ENCODE data around the gene ADAD2.
"Not testable (repeated sequence)": the region's sequence is repeated elsewhere in the genome, so short reads cannot be mapped to it uniquely, and the experiment has no call there.

Gene ADAD2

GRCh38 chr16:84195201-84196093 lies 4.5 kb downstream of the ADAD2 start:
- DNase-seq (ENCODE audit: low read depth in 2 of 2): no peak

- DNase-seq (ENCODE audit: low read depth in 2 of 2): no peak
These were observed 5.1 kb downstream of the ADAD2 start for GRCh38 chr16:84196101-84196500.

- no peak for DNase-seq (ENCODE audit: low read depth in 2 of 2)
These were observed 5.9 kb downstream of the ADAD2 start for GRCh38 chr16:84196727-84197394.

- no peak for DNase-seq (ENCODE audit: low read depth in 2 of 2)
These were observed 6.6 kb downstream of the ADAD2 start for GRCh38 chr16:84197466-84198128.

GRCh38 chr16:84198401-84198800 lies 7.4 kb downstream of the ADAD2 start:
- no peak for DNase-seq (ENCODE audit: low read depth in 2 of 2)

GRCh38 chr16:84199097-84199496 lies 8.1 kb downstream of the ADAD2 start:
- DNase-seq (ENCODE audit: low read depth in 2 of 2): no peak

- DNase-seq (ENCODE audit: low read depth in 2 of 2): no peak
These were observed 8.9 kb downstream of the ADAD2 start for GRCh38 chr16:84199861-84200260.

GRCh38 chr16:84204551-84204950 lies 13.6 kb downstream of the ADAD2 start:
- DNase-seq (ENCODE audit: low read depth in 2 of 2): not testable (repeated sequence)

- not testable (repeated sequence) for DNase-seq (ENCODE audit: low read depth in 2 of 2)
These were observed 14.2 kb downstream of the ADAD2 start for GRCh38 chr16:84205123-84205522.

GRCh38 chr16:84205976-84206691 lies 15.2 kb downstream of the ADAD2 start:
- DNase-seq (ENCODE audit: low read depth in 2 of 2): no peak

- no peak for DNase-seq (ENCODE audit: low read depth in 2 of 2)
These were observed 16.3 kb downstream of the ADAD2 start for GRCh38 chr16:84207251-84207650.

GRCh38 chr16:84207879-84208278 lies 16.9 kb downstream of the ADAD2 start:
- no peak for DNase-seq (ENCODE audit: low read depth in 2 of 2)

GRCh38 chr16:84209989-84210388 lies 19.0 kb downstream of the ADAD2 start:
- no peak for DNase-seq (ENCODE audit: low read depth in 2 of 2)

GRCh38 chr16:84212154-84212553 lies 21.2 kb downstream of the ADAD2 start:
- no peak for DNase-seq (ENCODE audit: low read depth in 2 of 2)

GRCh38 chr16:84212631-84213030 lies 21.7 kb downstream of the ADAD2 start:
- no peak for DNase-seq (ENCODE audit: low read depth in 2 of 2)

GRCh38 chr16:84214451-84215066 lies 23.6 kb downstream of the ADAD2 start:
- no peak for DNase-seq (ENCODE audit: low read depth in 2 of 2)

- DNase-seq (ENCODE audit: low read depth in 2 of 2): no peak
These were observed 24.6 kb downstream of the ADAD2 start for GRCh38 chr16:84215531-84215930.

GRCh38 chr16:84216144-84216543 lies 25.2 kb downstream of the ADAD2 start:
- not testable (repeated sequence) for DNase-seq (ENCODE audit: low read depth in 2 of 2)

GRCh38 chr16:84218176-84218823 lies 27.3 kb downstream of the ADAD2 start:
- no peak for DNase-seq (ENCODE audit: low read depth in 2 of 2)

GRCh38 chr16:84218956-84219355 lies 28.0 kb downstream of the ADAD2 start:
- DNase-seq (ENCODE audit: low read depth in 2 of 2): no peak

- DNase-seq (ENCODE audit: low read depth in 2 of 2): no peak
These were observed 29.9 kb downstream of the ADAD2 start for GRCh38 chr16:84220851-84221250.
